ENCODE measurements around the gene NDUFS2. TPM values are rescaled to one million over a fixed set of nuclear protein-coding genes. Genes with fewer than 3 reads are reported as not detected.

The NDUFS2 gene
- total RNA-seq, 2 experiments from 2014 or later: 62.9 to 72.1 TPM

DNA sequence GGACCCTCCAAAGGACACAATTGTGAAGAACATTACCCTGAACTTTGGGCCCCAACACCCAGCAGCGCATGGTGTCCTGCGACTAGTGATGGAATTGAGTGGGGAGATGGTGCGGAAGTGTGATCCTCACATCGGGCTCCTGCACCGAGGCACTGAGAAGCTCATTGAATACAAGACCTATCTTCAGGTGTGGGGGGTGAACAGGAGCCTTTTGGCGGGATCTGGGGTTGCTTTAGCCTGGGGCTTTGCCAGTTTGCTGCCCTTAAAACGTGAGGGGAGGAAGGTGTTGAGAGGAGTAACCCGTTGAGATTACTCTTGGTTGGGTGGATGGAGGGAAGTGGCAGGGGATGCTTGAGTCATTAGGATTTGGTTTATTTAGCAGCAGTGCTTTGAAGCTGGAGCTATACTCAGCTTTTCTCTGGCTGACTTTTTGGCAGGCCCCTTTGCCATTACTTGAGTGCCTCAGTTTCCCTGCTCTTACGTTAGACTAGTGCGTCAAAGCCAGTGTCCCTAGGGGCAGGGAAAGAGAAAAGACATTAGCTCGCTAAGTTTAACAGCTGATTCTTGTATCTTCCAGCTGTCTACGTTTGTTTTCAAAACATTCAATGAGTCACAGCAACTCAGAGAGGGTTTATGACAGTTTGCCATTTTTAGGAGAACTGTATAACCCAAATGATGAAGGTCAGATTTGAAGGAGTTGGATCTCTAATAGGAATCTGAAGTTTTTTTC, 4.4 kb downstream of the NDUFS2 start:
- Histone ChIP-seq H3K79me2 (ENCODE audit: insufficient read depth, low read depth, low read length) (peaks cover 4% of the 10 kb centered on the region; the same call in 1 of the 2 replicates), H3K27ac (ENCODE audit: low read depth, low read length, poor library complexity, severe bottlenecking) (no peak overlapping the region), H3K4me1 (ENCODE audit: insufficient read depth, low read length, poor library complexity, severe bottlenecking) (peaks cover 31% of the 10 kb centered on the region), H3K4me3 (ENCODE audit: low read depth, low read length, poor library complexity, severe bottlenecking) (no peak overlapping the region), H3K9me2 (ENCODE audit: insufficient read depth, low read length) (no peaks in the 10 kb centered on the region), H3K4me2 (ENCODE audit: low read length) (no peak overlapping the region), H4K20me1 (ENCODE audit: insufficient read depth, low read length) (no peaks in the 10 kb centered on the region), H3K9me3 (ENCODE audit: low read length) (no peaks in the 10 kb centered on the region), H3K36me3 (ENCODE audit: insufficient read depth, low read length) (peaks cover 60% of the 10 kb centered on the region), H2AFZ (ENCODE audit: low read length) (no peak overlapping the region)
- CTCF ChIA-PET (ENCODE audit: unreplicated experiment): no interaction called here
- intact Hi-C loops (cut with micrococcal nuclease; ENCODE audit: unreplicated experiment): no loop called here
- POLR2A ChIA-PET: interaction anchor here (0.7 to 1.7 kb wide), 5 partner anchors 10 to 99 kb away, joined by 3 to 8 read pairs (median 4); partner anchors contain the start of gene TOMM40L
- DNase-seq (ENCODE audit: low spot score): no peak
- no TSS peak for BruUV-seq (replicated peaks)
- no peak for TF ChIP-seq CTCF (conservative IDR thresholded peaks at IDR 0.05; ENCODE audit: low read length)
- no peak for TF ChIP-seq EZH2phosphoT487 (IDR thresholded peaks at IDR 0.05; ENCODE audit: borderline replicate concordance, low read depth, low read length)

DNA sequence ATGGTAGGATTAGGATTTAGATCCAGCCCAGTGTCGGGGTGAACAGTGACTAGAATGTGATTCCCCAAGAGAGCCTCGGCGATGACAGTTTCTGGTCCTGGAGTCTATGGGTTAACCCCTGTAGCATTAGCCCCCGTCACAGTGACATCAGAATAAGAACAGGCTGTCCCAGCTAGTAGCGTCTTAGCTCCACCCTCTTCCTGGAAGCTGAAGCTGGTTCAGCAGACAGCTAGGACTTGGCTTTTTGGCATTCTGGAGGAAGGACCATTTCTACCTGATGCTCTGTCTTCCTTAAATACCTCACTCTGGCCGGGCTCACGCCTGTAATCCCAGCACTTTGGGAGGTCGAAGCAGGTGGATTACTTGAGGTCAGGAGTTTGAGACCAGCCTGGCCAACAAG, 5.0 kb downstream of the NDUFS2 start:
- Histone ChIP-seq H3K4me3 (ENCODE audit: low read depth, low read length, poor library complexity, severe bottlenecking) (no peak overlapping the region), H3K9me2 (ENCODE audit: insufficient read depth, low read length) (no peaks in the 10 kb centered on the region), H3K27ac (ENCODE audit: low read depth, low read length, poor library complexity, severe bottlenecking) (no peak overlapping the region), H3K9me3 (ENCODE audit: low read length) (no peaks in the 10 kb centered on the region), H4K20me1 (ENCODE audit: insufficient read depth, low read length) (no peaks in the 10 kb centered on the region), H3K36me3 (ENCODE audit: insufficient read depth, low read length) (peaks cover 66% of the 10 kb centered on the region), H3K4me1 (ENCODE audit: insufficient read depth, low read length, poor library complexity, severe bottlenecking) (peaks cover 26% of the 10 kb centered on the region), H3K4me2 (ENCODE audit: low read length) (no peak overlapping the region), H2AFZ (ENCODE audit: low read length) (no peak overlapping the region), H3K79me2 (ENCODE audit: insufficient read depth, low read depth, low read length) (peaks cover 4% of the 10 kb centered on the region; the same call in 1 of the 2 replicates)
- ChIA-PET CTCF (ENCODE audit: unreplicated experiment) (no interaction called here), POLR2A (interaction anchor here (0.7 kb wide), 1 partner anchor 18 kb away, joined by 4 read pairs; the partner anchor contains the start of gene TOMM40L)
- intact Hi-C loops (cut with micrococcal nuclease; ENCODE audit: unreplicated experiment): no loop called here
- no TSS peak for BruUV-seq (replicated peaks)
- DNase-seq (ENCODE audit: low spot score): no peak
- no peak for TF ChIP-seq EZH2phosphoT487 (IDR thresholded peaks at IDR 0.05; ENCODE audit: borderline replicate concordance, low read depth, low read length)
- TF ChIP-seq CTCF (conservative IDR thresholded peaks at IDR 0.05; ENCODE audit: low read length): no peak

Measured in OCI-LY7 (cell line).